GM12878 (cell line): Measurements from ENCODE around the gene CTNNBL1. TPM values are rescaled to one million over a fixed set of nuclear protein-coding genes. Genes with fewer than 3 reads are reported as not detected.

Experiments
- ATAC-seq: fragments of 200-7000 bp; cut with Tn5 transposase; 3 replicates; pipeline ENCODE4 v1.9.1; 2020; ENCODE audit warnings: mild to moderate bottlenecking, moderate library complexity
- BruUV-seq: library from RNA; stranded (reverse); fragments of 400-500 nt; replicated peaks from 2 replicates; lab custom pipeline; 2021; lab: Mats Ljungman, UMichigan
- CTCF ChIA-PET: fragments of 300-600 bp; sonication (Branson Sonifier 250); formaldehyde crosslinking; extraction: SDS; loops from one replicate; lab custom pipeline; 2021; ENCODE audit warnings: inconsistent platforms; lab: Yijun Ruan, JAX
- POLR2A ChIA-PET: fragments of 350-600 bp; formaldehyde crosslinking; extraction: SDS; loops from one replicate; lab custom pipeline; 2021; ENCODE audit warnings: inconsistent platforms; lab: Charles Lee
- RAD21 ChIA-PET: fragments of 300-600 bp; sonication (Branson Sonifier 250); formaldehyde crosslinking; loops from one replicate; lab custom pipeline; 2023; ENCODE audit warnings: antibody characterized with exemption; ENCODE audit not compliant: unreplicated experiment; lab: Charles Lee
- SMC1A ChIA-PET: fragments of 300-600 bp; sonication (Branson Sonifier 250); formaldehyde crosslinking; loops from one replicate; lab custom pipeline; 2023; ENCODE audit not compliant: unreplicated experiment, uncharacterized antibody; lab: Charles Lee
- DNase-seq: peaks from one replicate; pipeline ENCODE4 v3.0.0-alpha.2; 2011; ENCODE audit warnings: low read depth, low spot score
- FAIRE-seq: peaks from 3 replicates; lab custom pipeline; 2011; peaks lifted over from hg19 to GRCh38; lab: Jason Lieb, UNC
- H2AFZ ChIP-seq: 2 replicates; pipeline ENCODE4 v1.6.0; 2011; ENCODE audit warnings: low read depth, low read length, control low read depth; ENCODE audit not compliant: control insufficient read depth
- H3K27ac ChIP-seq: 2 replicates; pipeline ENCODE4 v1.5.1; 2011; ENCODE audit warnings: control low read depth; ENCODE audit not compliant: control insufficient read depth, insufficient read depth
- H3K27me3 ChIP-seq, 2 experiments: replicated peaks in 1 of 2; 2 replicates each; pipeline versions ENCODE4 v1.6.0 to v1.6.1; 2011; ENCODE audit warnings: low read length in 1 of 2; ENCODE audit not compliant: control insufficient read depth in 2 of 2, insufficient read depth in 2 of 2
- H3K36me3 ChIP-seq, 2 experiments: 2 replicates each; pipeline ENCODE4 v1.5.1; 2011; ENCODE audit warnings: low read length in 1 of 2; ENCODE audit not compliant: control insufficient read depth in 2 of 2, insufficient read depth in 2 of 2
- H3K4me1 ChIP-seq: 2 replicates; pipeline ENCODE4 v1.6.1; 2011; ENCODE audit warnings: mild to moderate bottlenecking, low read length, moderate library complexity, mixed read lengths; ENCODE audit not compliant: control insufficient read depth, insufficient read depth
- H3K4me2 ChIP-seq: 2 replicates; pipeline ENCODE4 v1.6.0; 2011; ENCODE audit warnings: control low read depth; ENCODE audit not compliant: control insufficient read depth, insufficient read depth
- H3K4me3 ChIP-seq: fragments of 200-600 bp; sonication (generic); 2 replicates; pipeline ENCODE4 v1.5.1; 2016
- H3K79me2 ChIP-seq: 2 replicates; pipeline ENCODE4 v1.6.0; 2011; ENCODE audit warnings: low read length; ENCODE audit not compliant: control insufficient read depth, insufficient read depth
- H3K9ac ChIP-seq: 2 replicates; pipeline ENCODE4 v1.8.0; 2011; ENCODE audit warnings: low read length, control low read depth, mixed read lengths; ENCODE audit not compliant: control insufficient read depth, insufficient read depth
- H3K9me3 ChIP-seq: replicated peaks from 3 replicates; pipeline ENCODE4 v1.5.1; 2011; ENCODE audit warnings: mild to moderate bottlenecking, low read length; ENCODE audit not compliant: control insufficient read depth, insufficient read depth
- H4K20me1 ChIP-seq: 2 replicates; pipeline ENCODE4 v1.6.0; 2011; ENCODE audit not compliant: control insufficient read depth, insufficient read depth
- CEBPB ChIP-seq, 2 experiments: fragments of 150-350 bp in 1 of 2; IDR thresholded peaks; 2 replicates each; pipeline ENCODE4 v1.6.1; 2012 to 2014; ENCODE audit warnings: low read depth in 2 of 2, low read length in 2 of 2, borderline replicate concordance in 1 of 2, inconsistent platforms in 1 of 2
- HDAC6 ChIP-seq: fragments of 200-600 bp; sonication (generic); IDR thresholded peaks from one replicate; pipeline ENCODE4 v1.8.0; 2017; ENCODE audit warnings: antibody characterized with exemption; ENCODE audit not compliant: unreplicated experiment
- KAT2A ChIP-seq: conservative IDR thresholded peaks from 2 replicates; pipeline ENCODE4 v1.6.1; 2011; ENCODE audit warnings: low read depth, low read length; ENCODE audit not compliant: control insufficient read depth
- NFXL1 ChIP-seq: fragments of 450-650 bp; IDR thresholded peaks from 2 replicates; pipeline ENCODE4 v1.6.1; 2017; ENCODE audit warnings: antibody characterized with exemption, mild to moderate bottlenecking, borderline replicate concordance
- NFYB ChIP-seq: IDR thresholded peaks from 2 replicates; pipeline ENCODE4 v1.6.1; 2011; ENCODE audit warnings: low read depth, mild to moderate bottlenecking, low read length, improper control_type of control experiment, moderate library complexity; ENCODE audit not compliant: insufficient read depth
- NR2C1 ChIP-seq: fragments of 450-650 bp; IDR thresholded peaks from 2 replicates; pipeline ENCODE4 v1.6.1; 2017; ENCODE audit warnings: antibody characterized with exemption, mild to moderate bottlenecking, moderate library complexity
- SMAD1 ChIP-seq: fragments of 450-650 bp; IDR thresholded peaks from 2 replicates; pipeline ENCODE4 v1.6.1; 2018; ENCODE audit warnings: mild to moderate bottlenecking, low read depth; ENCODE audit not compliant: partially characterized antibody
- SUZ12 ChIP-seq: fragments of 200-600 bp; sonication (generic); IDR thresholded peaks from one replicate; pipeline ENCODE4 v1.6.1; 2018; ENCODE audit warnings: antibody characterized with exemption, mild to moderate bottlenecking; ENCODE audit not compliant: unreplicated experiment
- YY1 ChIP-seq: IDR thresholded peaks from 2 replicates; pipeline ENCODE4 v1.6.1; 2011; ENCODE audit warnings: low read depth, mild to moderate bottlenecking, low read length
- WGBS: methylation state at CpG from one replicate; pipeline ENCODE4 v1.1.6; 2016; ENCODE audit warnings: low lambda C conversion rate; ENCODE audit not compliant: insufficient replicate concordance, insufficient coverage; ENCODE audit errors: missing lambda C conversion rate; 5-methylcytosine and 5-hydroxymethylcytosine counted together
- in situ Hi-C: fragments of 300-500 bp; cut with MboI; formaldehyde crosslinking; loops from 9 replicates; pipeline ENCODE4 v1.14.3; 2018; ENCODE audit warnings: mixed read lengths
- intact Hi-C: fragments of 100-400 bp; cut with micrococcal nuclease; formaldehyde crosslinking; loops from one replicate; pipeline ENCODE4 v1.14.2; 2022; ENCODE audit not compliant: unreplicated experiment
- polyA plus RNA-seq, 11 experiments: library from polyadenylated mRNA; depleted of rRNA in 4 of 11; unstranded in 6 of 11; stranded (reverse) in 5 of 11; fragments of >200 nt; fragmentation: Nextera tagmentation in 4 of 11; fragmentation: Illumina TruSeq in 1 of 11; extraction: Ambion mirVana in 4 of 11; extraction: Trizol in 1 of 11; gene quantifications; 1 replicate in 1 of 11; 2 replicates in 10 of 11; pipeline versions ENCODE4 v1.2.1 to v1.2.3, GENCODE V29; 2011 to 2016; ENCODE audit warnings: inconsistent platforms in 2 of 11, missing spikeins in 2 of 11, low read depth in 1 of 11
- total RNA-seq, 4 experiments: library from RNA; depleted of rRNA in 3 of 4; stranded (reverse); fragments of >200 nt in 3 of 4; fragmentation: Illumina TruSeq in 1 of 4; extraction: Trizol in 1 of 4; gene quantifications; 2 replicates each; pipeline versions ENCODE4 v1.2.1 to v1.2.3, GENCODE V29; 2013 to 2021
- TF ChIP-seq, protein P1 (sequence below): fragments of 450-650 bp; IDR thresholded peaks from 2 replicates; pipeline ENCODE4 v1.6.1; 2017; ENCODE audit warnings: low read depth, mild to moderate bottlenecking, moderate library complexity

Gene CTNNBL1
- total and polyA plus RNA-seq, 10 of the 15 experiments (the other 5 are each of a cell fraction or from before 2014, with no cell fraction given): 43.1 to 102 (median 67.8) TPM

DNA sequence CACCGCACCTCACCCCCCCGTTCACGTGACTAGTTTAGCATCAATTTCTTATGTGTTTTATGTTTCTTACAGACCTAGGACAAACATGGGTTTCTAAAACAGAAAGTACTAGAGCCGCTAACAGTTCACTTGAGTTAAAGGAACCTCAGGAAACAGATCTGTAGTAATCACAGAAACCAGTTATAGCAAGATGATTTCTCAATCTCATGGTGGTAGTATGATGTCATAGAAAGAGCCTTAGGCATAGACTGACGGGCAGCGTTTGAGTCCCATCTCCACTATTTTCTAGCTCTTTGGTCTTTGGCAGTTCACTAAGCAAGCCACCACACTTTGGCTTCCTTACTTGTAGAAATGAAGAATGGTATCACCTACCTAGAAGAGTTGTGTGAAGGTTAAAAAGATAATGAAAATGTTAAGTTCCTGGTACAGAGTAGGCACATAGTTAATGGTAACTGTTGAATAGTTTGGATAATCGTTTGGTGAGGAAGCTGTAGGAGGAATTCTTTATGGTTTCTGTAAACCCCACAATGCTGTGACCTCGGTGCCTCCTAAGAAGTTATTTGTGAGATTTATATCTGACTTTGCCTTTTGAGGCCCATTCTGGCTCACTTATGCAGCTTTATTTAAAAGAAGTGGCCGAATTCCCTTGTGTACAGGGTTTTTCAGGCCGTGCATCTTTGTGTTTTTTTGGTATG is 21.3 kb downstream of the CTNNBL1 start:
- intact Hi-C loops (no loop called here), in situ Hi-C loops (no loop called here)
- DNase-seq (no peak), ATAC-seq (no peak), FAIRE-seq (no peak)
- Histone ChIP-seq H3K4me1 (no peaks in the 10 kb centered on the region), H3K79me2 (peaks cover 7% of the 10 kb centered on the region), H3K27me3 (no peaks in the 10 kb centered on the region), H3K9ac (no peak overlapping the region), H3K4me3 (no peak overlapping the region), H3K4me2 (no peak overlapping the region), H2AFZ (no peak overlapping the region), H3K36me3 (no peaks in the 10 kb centered on the region), H4K20me1 (no peaks in the 10 kb centered on the region), H3K27ac (no peak overlapping the region), H3K9me3 (no peaks in the 10 kb centered on the region; the same call in 2 of the 3 replicates)
- CTCF ChIA-PET: interaction anchor here (1.3 kb wide), 1 partner anchor 14 kb away, joined by 4 read pairs; no protein-coding TSS in a partner anchor
- WGBS: 80% methylated on average over 10 of the region's 10 CpGs
- no peak for TF ChIP-seq YY1
- TF ChIP-seq HDAC6: no peak
- no peak for TF ChIP-seq CEBPB (IDR thresholded peaks at IDR 0.05; ENCODE audit: borderline replicate concordance in 1 of 2, low read depth in 2 of 2, low read length in 2 of 2)
- TF ChIP-seq KAT2A: no peak
- no peak for TF ChIP-seq NFYB
- no peak for TF ChIP-seq SUZ12
- TF ChIP-seq, protein P1, sequence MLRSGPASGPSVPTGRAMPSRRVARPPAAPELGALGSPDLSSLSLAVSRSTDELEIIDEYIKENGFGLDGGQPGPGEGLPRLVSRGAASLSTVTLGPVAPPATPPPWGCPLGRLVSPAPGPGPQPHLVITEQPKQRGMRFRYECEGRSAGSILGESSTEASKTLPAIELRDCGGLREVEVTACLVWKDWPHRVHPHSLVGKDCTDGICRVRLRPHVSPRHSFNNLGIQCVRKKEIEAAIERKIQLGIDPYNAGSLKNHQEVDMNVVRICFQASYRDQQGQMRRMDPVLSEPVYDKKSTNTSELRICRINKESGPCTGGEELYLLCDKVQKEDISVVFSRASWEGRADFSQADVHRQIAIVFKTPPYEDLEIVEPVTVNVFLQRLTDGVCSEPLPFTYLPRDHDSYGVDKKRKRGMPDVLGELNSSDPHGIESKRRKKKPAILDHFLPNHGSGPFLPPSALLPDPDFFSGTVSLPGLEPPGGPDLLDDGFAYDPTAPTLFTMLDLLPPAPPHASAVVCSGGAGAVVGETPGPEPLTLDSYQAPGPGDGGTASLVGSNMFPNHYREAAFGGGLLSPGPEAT: no peak
- no peak for TF ChIP-seq NR2C1
- no peak for TF ChIP-seq NFXL1
- no peak for TF ChIP-seq SMAD1
- BruUV-seq: no TSS peak
- POLR2A ChIA-PET: interaction anchor here (0.6 kb wide), 1 partner anchor 19 kb away, joined by 5 read pairs; no protein-coding TSS in a partner anchor
- SMC1A ChIA-PET: interaction anchor here (0.6 to 1.8 kb wide), 3 partner anchors 11 to 64 kb away, joined by 3 to 8 read pairs (median 4); no protein-coding TSS in a partner anchor
- RAD21 ChIA-PET: interaction anchor here (1.1 kb wide), 1 partner anchor 9 kb away, joined by 3 read pairs; no protein-coding TSS in a partner anchor
